ENCODE data around the gene DNAH2. TPM values are rescaled to one million over a fixed set of nuclear protein-coding genes. Genes with fewer than 3 reads are reported as not detected.
A peak's percentile ranks its signal among the peaks of the same experiment; 100 is the strongest.

The DNAH2 gene
- total and polyA plus RNA-seq, 2 of the 13 experiments (the other 11 are each of a cell fraction or from before 2014, with no cell fraction given), result not detected

DNA sequence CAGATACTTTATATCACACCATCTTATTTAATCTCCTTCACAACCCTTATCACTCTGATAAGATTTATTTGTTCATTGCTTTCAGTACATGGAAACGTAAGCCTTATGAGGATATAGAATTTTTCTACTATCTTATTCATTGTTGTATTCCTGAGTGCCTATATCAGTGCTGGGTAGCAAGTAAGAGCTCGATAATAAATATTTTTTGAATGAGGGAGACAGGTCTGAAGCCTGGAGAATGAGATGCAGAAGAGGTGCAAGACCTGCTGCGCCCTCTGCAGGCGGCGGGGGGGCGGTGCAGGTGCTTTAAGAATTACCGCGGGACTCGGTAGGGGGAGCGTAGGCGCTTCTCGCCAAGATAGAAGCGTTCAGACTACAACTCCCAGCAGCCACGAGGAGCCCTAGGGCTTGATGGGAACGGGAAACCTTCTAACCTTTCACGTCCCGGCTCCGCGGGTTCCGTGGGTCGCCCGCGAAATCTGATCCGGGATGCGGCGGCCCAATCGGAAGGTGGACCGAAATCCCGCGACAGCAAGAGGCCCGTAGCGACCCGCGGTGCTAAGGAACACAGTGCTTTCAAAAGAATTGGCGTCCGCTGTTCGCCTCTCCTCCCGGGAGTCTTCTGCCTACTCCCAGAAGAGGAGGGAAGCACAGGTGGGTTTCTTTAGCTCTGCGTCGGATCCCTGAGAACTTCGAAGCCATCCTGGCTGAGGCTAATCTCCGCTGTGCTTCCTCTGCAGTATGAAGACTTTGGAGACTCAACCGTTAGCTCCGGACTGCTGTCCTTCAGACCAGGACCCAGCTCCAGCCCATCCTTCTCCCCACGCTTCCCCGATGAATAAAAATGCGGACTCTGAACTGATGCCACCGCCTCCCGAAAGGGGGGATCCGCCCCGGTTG, 29.4 kb upstream of the DNAH2 start, which contains the start of gene WRAP53 (continued):
- no peak; the same call in 1 of the 2 replicates for TF ChIP-seq NRL (CRISPR knock-in tag; IDR thresholded peaks at IDR 0.05; ENCODE audit: borderline replicate concordance)
- no peak for TF ChIP-seq RCOR2 (CRISPR knock-in tag; IDR thresholded peaks at IDR 0.05)
- TF ChIP-seq CHD2 (IDR thresholded peaks at IDR 0.05; ENCODE audit: low read depth, low read length), result peak; percentile 91
- TF ChIP-seq NR1H2 (CRISPR knock-in tag; IDR thresholded peaks at IDR 0.05; ENCODE audit: borderline replicate concordance, low read depth), result no peak
- TF ChIP-seq, protein P1, sequence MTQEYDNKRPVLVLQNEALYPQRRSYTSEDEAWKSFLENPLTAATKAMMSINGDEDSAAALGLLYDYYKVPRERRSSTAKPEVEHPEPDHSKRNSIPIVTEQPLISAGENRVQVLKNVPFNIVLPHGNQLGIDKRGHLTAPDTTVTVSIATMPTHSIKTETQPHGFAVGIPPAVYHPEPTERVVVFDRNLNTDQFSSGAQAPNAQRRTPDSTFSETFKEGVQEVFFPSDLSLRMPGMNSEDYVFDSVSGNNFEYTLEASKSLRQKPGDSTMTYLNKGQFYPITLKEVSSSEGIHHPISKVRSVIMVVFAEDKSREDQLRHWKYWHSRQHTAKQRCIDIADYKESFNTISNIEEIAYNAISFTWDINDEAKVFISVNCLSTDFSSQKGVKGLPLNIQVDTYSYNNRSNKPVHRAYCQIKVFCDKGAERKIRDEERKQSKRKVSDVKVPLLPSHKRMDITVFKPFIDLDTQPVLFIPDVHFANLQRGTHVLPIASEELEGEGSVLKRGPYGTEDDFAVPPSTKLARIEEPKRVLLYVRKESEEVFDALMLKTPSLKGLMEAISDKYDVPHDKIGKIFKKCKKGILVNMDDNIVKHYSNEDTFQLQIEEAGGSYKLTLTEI (CRISPR knock-in tag; conservative IDR thresholded peaks at IDR 0.05), result no peak
- TF ChIP-seq ZBTB4 (CRISPR knock-in tag; IDR thresholded peaks at IDR 0.05; ENCODE audit: borderline replicate concordance), result no peak
- peak; percentile 18; the same call in 1 of the 2 replicates for TF ChIP-seq ETV5 (CRISPR knock-in tag; IDR thresholded peaks at IDR 0.05; ENCODE audit: borderline replicate concordance)
- TF ChIP-seq ZNF460 (CRISPR knock-in tag; IDR thresholded peaks at IDR 0.05; ENCODE audit: borderline replicate concordance), result no peak
- TF ChIP-seq CEBPG (CRISPR knock-in tag; IDR thresholded peaks at IDR 0.05), result peak; percentile 19; the same call in 1 of the 2 replicates
- TF ChIP-seq, protein P2, sequence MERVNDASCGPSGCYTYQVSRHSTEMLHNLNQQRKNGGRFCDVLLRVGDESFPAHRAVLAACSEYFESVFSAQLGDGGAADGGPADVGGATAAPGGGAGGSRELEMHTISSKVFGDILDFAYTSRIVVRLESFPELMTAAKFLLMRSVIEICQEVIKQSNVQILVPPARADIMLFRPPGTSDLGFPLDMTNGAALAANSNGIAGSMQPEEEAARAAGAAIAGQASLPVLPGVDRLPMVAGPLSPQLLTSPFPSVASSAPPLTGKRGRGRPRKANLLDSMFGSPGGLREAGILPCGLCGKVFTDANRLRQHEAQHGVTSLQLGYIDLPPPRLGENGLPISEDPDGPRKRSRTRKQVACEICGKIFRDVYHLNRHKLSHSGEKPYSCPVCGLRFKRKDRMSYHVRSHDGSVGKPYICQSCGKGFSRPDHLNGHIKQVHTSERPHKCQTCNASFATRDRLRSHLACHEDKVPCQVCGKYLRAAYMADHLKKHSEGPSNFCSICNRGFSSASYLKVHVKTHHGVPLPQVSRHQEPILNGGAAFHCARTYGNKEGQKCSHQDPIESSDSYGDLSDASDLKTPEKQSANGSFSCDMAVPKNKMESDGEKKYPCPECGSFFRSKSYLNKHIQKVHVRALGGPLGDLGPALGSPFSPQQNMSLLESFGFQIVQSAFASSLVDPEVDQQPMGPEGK (CRISPR knock-in tag; IDR thresholded peaks at IDR 0.05), result 0 out of 2 replicates have a peak, but pooled peaks have one; percentile 17
- peak; percentile 12 for TF ChIP-seq REPIN1 (CRISPR knock-in tag; IDR thresholded peaks at IDR 0.05; ENCODE audit: borderline replicate concordance, low read depth)
- no peak; the same call in 1 of the 2 replicates for TF ChIP-seq SP5 (CRISPR knock-in tag; IDR thresholded peaks at IDR 0.05; ENCODE audit: borderline replicate concordance, low read depth)
- TF ChIP-seq ZSCAN25 (CRISPR knock-in tag; IDR thresholded peaks at IDR 0.05), result no peak
- TF ChIP-seq, protein P3, sequence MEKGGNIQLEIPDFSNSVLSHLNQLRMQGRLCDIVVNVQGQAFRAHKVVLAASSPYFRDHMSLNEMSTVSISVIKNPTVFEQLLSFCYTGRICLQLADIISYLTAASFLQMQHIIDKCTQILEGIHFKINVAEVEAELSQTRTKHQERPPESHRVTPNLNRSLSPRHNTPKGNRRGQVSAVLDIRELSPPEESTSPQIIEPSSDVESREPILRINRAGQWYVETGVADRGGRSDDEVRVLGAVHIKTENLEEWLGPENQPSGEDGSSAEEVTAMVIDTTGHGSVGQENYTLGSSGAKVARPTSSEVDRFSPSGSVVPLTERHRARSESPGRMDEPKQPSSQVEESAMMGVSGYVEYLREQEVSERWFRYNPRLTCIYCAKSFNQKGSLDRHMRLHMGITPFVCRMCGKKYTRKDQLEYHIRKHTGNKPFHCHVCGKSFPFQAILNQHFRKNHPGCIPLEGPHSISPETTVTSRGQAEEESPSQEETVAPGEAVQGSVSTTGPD (CRISPR knock-in tag; IDR thresholded peaks at IDR 0.05), result no peak
- TF ChIP-seq ZBTB42 (CRISPR knock-in tag; IDR thresholded peaks at IDR 0.05), result no peak
- TF ChIP-seq, protein P4, sequence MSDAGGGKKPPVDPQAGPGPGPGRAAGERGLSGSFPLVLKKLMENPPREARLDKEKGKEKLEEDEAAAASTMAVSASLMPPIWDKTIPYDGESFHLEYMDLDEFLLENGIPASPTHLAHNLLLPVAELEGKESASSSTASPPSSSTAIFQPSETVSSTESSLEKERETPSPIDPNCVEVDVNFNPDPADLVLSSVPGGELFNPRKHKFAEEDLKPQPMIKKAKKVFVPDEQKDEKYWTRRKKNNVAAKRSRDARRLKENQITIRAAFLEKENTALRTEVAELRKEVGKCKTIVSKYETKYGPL (CRISPR knock-in tag; IDR thresholded peaks at IDR 0.05), result no peak
- TF ChIP-seq NFIC (IDR thresholded peaks at IDR 0.05; ENCODE audit: low read length), result 0 out of 2 replicates have a peak, but pooled peaks have one; percentile 24
- TF ChIP-seq PAX8 (CRISPR knock-in tag; IDR thresholded peaks at IDR 0.05; ENCODE audit: borderline replicate concordance), result no peak
- TF ChIP-seq ZNF670 (CRISPR knock-in tag; IDR thresholded peaks at IDR 0.05; ENCODE audit: borderline replicate concordance), result peak; percentile 13; the same call in 1 of the 2 replicates
